Choroid plexus epithelial cell (primary cell): ENCODE measurements around the gene TRDMT1.

Experiments used
- DNase-seq: peaks from one replicate; pipeline ENCODE4 v3.0.0-alpha.2; 2010; ENCODE audit warnings: low read depth
- H3K4me3 ChIP-seq: 2 replicates; pipeline ENCODE4 v1.5.1; 2011; ENCODE audit warnings: low read depth, mild to moderate bottlenecking, control low read depth, low read length, moderate library complexity
- TF ChIP-seq, protein P1 (sequence below): conservative IDR thresholded peaks from 2 replicates; pipeline ENCODE4 v1.5.1; 2011; ENCODE audit warnings: low read depth, mild to moderate bottlenecking, control low read depth, inconsistent platforms, low read length, moderate library complexity

TRDMT1 gene

DNA sequence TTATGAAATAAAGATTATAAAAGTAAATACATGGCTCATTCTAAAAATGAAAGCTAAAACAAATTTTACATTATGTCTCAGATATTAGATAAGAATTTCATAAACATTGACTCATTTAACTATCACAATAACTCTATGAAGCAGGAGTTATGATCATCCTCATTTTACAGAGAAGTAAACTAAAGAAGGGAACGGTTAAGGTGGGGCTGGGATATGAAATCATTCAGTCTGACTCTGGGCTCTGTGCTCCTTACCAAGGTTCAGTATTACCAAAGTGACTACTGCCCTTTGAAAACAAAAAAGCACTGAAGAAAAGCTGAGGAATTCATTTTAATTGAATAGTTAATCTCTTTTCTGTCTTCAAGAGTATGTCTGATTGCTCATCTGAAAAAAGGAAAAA lies 49.8 kb downstream of the TRDMT1 start:
- DNase-seq: no peak

DNA sequence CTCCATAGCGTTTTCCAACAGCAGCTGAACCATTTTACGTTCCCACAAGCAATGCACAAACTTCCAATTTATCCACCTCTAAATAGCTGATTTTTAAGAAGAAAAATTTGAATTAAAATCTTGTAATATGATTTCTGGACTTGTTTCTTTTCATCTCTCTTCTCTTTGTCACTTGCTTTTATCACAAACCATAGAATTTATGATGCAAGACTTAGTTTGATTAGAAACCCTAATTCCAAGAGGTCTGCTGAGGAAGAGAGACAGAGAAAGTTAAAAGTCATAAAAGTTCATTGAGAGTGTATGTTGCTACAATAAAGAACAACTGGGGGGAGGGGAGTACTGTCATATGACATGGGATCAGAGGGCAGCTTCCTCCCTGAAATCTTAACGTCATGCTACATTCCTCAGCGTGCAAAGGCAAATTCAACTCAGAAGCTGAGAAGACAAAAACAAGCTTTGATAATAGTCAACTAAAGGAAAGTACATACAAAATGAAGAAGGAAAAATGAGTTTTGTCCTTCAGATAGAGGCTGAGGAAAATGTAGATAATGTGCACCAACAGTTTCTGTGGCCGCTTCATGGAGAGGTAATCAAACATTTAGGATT lies 53.5 kb downstream of the TRDMT1 start:
- TF ChIP-seq, protein P1, sequence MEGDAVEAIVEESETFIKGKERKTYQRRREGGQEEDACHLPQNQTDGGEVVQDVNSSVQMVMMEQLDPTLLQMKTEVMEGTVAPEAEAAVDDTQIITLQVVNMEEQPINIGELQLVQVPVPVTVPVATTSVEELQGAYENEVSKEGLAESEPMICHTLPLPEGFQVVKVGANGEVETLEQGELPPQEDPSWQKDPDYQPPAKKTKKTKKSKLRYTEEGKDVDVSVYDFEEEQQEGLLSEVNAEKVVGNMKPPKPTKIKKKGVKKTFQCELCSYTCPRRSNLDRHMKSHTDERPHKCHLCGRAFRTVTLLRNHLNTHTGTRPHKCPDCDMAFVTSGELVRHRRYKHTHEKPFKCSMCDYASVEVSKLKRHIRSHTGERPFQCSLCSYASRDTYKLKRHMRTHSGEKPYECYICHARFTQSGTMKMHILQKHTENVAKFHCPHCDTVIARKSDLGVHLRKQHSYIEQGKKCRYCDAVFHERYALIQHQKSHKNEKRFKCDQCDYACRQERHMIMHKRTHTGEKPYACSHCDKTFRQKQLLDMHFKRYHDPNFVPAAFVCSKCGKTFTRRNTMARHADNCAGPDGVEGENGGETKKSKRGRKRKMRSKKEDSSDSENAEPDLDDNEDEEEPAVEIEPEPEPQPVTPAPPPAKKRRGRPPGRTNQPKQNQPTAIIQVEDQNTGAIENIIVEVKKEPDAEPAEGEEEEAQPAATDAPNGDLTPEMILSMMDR: no peak
- peak; percentile 96 for DNase-seq
- no peak overlapping the region for H3K4me3 ChIP-seq

More for the DNA sequence above, 49.8 kb downstream of the TRDMT1 start:
- TF ChIP-seq, protein P1: no peak
- H3K4me3 ChIP-seq: no peak overlapping the region

DNA sequence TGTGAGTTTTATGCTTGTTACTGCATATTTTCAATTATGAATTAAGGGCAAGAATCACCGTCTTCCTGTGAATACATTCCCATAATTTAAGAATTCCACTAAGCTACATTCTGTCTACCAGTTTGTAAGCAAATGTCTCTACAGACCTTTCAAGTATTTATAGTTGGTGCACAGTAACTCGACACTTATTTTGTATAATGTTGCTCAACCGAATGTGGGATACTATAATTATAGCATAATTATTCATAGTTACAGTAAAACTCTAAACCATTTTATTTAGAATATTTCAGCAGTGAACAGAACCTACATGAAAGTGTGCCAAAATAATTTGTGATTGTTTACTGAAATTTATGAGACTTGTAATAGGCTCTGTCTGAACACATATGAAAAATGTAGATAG lies 54.6 kb downstream of the TRDMT1 start:
- H3K4me3 ChIP-seq: no peak overlapping the region
- TF ChIP-seq, protein P1: no peak
- no peak for DNase-seq

DNA sequence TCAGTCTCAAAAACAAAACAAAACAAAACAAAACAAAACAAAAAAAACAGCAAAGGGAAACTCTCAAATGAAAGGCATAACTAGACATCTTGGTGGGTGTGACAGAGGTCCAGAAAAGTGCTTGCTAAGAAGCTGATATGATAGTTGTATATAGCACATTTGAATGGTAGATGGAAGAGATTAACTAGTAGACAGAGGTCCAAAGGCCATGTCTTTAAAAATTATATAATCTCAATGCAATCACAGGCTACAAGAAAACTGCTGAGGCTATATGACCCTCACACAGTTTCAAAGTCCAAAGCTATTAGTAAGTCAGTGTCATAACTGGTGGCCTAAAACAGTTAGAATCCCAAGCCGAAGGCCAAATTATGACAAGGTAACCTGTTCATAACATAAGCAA lies 56.2 kb downstream of the TRDMT1 start:
- no peak overlapping the region for H3K4me3 ChIP-seq
- TF ChIP-seq, protein P1: no peak
- no peak for DNase-seq

DNA sequence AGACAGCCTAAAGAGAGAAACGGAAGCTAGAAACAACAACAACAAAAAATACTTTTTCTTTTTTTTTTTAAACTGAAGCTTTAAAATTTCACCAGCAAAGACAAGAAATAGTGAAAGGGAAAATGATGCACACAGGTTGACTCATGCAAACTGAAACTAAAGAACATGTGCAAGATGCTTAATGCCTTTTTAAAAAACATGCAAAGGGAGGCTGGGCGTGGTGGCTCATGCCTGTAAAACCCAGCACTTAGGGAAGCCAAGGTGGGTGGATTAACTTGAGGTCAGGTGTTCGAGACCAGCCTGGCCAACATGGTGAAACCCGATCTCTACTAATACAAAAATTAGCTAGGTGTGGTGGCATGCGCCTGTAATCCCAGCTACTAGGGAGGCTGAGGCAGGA lies 56.7 kb downstream of the TRDMT1 start:
- no peak for DNase-seq
- no peak overlapping the region for H3K4me3 ChIP-seq
- TF ChIP-seq, protein P1: no peak

DNA sequence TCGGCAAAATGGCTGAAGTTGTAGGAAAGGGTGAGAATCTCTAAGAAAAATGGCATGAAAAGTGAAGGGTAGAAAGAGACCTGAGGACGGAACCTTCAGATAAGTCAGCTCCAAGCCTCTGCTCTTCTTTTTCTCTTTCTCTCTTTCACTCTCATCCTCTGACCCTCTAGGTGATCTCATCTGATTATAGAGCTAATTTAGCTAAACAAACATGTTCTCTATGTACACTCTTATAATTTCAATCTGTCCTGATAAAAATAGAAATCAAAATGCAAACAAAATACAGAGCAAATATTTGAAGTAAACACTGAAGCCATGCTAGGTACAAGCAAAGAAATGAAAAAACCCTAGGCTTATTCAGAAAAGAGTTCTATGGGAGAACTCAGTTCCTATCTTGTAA lies 57.4 kb downstream of the TRDMT1 start:
- no peak overlapping the region for H3K4me3 ChIP-seq
- DNase-seq: no peak
- TF ChIP-seq, protein P1: no peak

DNA sequence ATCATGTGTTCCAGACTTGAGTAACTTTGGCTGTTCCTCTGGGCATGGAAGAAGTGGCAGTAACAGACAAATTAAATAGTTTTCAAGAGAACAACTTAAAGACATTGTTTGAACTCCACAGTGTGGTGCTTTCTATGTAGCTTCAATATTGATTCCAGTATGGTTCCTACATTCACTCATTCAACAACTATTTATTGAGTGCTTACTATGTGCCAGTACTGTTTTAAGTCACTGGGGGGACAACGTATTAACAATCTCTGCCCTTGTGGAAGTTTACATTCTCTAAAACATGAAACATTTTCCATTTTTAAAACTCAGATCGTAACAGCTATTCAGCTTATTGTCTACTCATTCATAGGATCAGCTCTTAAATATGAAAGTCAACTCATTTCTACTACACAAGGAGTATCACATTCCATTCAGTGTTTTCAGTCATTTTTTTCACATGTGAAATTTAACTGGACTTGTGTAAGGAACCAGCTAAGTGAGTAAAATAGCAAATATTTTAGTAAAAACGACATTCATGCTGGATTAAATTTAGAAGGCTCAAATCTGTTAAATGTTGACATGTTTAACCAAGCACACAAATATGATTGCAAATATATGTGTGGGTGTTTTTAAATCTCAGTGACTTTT lies 58.3 kb downstream of the TRDMT1 start:
- H3K4me3 ChIP-seq: no peak overlapping the region
- no peak for DNase-seq
- TF ChIP-seq, protein P1: no peak
